HG03135 (cell line): Measurements from ENCODE around the gene ANKIB1.
"Not testable (repeated sequence)": the region's sequence is repeated elsewhere in the genome, so short reads cannot be mapped to it uniquely, and the experiment has no call there.

Source experiments
- ATAC-seq: cut with Tn5 transposase; IDR thresholded peaks from one replicate; pipeline ENCODE4 v1.9.1; 2021; ENCODE audit warnings: mild to moderate bottlenecking, moderate library complexity; ENCODE audit not compliant: unreplicated experiment

Gene ANKIB1

DNA sequence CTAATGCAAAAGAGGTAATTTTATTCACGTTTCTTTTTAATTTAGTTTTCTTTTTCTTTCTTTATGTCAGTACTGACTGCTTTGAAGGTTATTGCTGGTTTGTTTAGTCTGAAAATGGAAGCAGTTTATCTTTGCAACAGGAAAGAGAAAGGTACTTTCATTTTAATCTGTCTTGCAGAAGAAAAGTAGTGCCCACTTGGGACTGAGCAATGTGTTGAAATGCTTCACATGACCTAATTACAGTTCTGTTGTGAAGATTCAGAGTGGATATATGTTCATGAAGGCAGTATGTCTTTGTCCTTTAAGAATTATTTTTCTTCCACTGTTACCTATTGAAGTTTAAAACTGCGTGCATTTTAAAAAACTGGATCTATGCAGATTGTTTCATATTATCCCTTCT is 80.1 kb downstream of the ANKIB1 start:
- ATAC-seq, result no peak

DNA sequence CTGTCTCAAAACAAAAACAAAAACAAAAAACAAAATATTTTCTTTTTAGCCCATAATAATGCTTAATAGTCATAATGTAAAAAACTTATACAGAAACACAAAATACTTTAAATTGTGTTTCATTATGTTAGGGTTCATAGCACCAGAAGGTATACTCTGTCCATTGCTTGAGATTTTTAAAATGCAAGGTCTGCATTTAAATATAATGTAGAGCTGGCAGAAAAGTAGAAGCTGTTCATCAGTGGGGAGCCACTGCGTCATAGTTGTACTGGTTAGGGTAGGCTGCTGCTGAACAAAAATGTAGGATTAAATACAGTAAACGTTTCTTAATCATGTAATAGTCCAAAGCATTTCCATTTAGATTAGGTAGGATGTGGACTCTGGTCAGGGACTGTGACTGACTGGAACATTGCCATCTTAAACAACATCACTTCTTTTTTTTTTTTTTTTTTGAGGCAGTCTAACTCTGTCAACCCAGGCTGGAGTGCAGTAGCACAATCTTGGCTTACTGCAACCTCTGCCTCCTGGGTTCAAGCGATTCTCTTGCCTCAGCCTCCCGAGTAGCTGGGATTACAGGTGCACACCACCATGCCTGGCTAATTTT is 85.2 kb downstream of the ANKIB1 start:
- no peak for ATAC-seq

DNA sequence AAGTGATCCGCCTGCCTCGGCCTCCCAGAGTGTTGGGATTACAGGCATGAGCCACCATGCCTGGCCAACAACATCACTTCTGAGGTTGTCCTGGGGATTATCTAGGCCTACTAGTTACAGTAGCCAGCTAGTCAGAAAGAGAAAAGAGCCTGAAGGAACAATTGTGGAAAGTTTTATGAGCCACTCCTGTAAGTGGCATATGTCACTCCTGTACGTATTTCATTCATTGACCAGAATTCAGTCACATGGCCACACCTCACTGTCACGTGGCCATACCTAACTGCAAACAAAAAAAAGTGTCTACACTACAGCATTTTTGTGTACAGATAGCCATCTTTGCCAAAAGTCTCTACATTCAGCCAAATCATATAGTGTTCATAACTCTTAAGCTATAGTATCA is 85.7 kb downstream of the ANKIB1 start:
- no peak for ATAC-seq

DNA sequence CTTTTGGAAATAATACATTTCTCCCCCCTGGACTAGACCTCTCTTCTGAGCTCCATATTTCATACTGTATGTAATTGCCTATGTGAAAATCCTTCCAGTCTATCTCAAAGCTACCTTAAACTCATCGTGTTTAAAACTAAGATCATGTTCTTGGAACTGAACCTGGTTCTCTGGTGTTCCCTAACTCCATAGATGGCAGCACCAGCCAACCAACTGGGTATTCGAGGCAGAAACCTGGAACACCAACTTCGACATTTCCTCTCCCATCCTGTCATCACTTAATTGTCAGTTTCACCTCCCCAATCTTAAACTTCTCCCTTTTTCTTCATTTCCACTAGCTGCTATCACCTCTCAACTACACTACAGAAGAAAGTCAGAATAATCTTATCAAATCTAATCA is 87.0 kb downstream of the ANKIB1 start:
- no peak for ATAC-seq

DNA sequence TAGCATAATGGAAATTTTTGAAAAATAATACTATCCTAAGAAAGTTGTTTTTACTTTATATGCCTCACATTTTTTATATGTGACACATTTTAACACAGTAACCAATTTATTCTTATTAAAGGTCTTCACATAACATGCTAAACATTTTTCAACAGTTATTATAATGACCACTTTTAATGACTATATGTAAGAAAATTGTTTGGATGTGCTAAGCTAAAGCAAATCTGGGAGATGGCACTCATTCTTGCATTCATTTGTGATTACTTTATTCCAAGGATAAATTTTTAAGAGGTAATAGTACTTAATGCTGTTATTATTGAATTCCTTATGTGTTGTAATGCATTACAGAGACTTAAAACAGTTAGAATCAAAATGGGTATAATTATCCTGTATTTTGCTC is 88.1 kb downstream of the ANKIB1 start:
- ATAC-seq, result no peak

DNA sequence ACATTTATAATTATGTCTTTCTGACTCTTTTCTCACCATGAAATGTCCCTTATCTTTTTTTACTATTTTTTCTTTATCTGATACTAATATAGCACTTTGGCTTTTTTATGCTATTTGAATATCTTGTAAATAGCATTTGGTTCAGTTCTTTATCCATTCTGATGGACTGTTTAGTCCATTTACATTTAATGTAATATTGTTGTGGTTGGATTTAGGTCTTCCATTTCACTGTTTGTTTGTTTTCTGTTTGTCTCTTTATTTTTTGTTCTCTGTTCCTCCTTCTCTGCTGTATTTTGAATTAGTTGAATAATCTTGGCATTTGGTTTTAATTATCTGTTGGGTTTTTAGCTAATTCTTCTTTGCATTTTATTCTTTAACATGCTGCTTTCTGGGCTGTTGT is 89.8 kb downstream of the ANKIB1 start:
- ATAC-seq, result no peak

DNA sequence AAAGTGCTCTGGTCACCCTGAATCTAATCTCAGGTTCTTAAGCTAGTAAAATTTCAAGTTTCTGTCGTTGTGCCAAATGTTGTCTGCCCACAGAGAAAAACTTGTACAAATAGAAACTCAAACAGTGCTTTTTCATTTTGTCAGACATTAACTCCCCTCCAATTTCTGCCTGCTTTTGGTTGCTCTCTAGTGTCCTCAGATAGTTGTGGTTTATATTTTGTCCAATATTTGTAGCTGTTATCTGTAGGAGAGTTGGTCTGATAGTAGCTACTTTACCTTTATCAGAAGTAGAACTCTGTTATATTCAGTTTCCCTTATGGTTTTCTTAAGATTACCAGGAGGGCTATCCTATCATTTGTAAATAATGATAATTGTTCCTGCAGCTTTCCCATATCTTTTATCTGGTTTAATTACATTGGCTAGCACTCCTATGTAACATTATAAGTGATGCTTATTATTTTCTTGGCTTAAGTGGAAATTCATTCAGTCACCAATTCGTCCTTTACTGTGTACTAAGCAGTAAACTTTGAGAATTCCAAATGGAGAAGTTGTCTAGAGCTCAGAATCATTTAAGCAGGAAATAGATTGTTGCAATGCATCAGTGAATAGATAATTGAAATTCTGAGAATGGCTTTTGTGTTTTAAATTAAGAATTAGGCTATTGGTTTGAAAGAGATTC is 91.0 kb downstream of the ANKIB1 start:
- ATAC-seq, result no peak

DNA sequence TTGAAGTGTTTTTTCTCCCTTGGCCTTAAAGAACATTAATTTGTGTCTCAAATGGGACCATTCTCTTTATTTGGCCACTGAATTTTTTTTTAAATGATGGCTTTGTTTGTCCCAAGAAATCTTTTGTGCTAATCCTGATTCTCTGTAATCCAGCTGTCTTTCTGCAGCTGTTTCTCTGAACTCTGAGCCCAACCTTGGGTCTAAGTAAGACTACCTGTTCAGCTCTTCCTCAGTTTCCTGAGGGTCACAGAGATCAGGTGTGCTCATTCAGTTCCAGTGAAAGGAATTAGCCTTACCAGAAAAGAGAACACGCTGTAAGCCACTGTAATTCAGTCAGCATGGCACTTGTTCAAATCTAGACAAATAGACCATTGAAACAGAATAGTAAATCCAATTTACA is 94.2 kb downstream of the ANKIB1 start:
- no peak for ATAC-seq

DNA sequence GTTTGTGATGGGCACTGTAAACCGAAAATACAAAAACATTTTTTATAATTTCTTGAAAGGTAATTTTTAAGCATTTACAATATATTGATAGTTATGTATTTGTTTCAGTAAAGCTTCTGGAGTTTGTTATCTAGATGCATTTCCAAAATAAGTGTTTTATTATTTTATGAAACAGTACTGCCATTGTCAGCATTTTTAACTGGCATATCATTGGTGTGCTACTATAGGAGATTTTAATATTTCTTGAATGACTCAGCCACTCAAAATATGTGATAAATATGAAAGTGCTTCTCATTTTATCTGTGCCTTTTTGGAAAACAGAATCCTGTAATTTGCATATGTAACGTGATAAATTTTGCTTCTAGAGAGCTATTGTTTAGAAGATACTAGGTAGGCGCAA is 97.9 kb downstream of the ANKIB1 start:
- no peak for ATAC-seq

DNA sequence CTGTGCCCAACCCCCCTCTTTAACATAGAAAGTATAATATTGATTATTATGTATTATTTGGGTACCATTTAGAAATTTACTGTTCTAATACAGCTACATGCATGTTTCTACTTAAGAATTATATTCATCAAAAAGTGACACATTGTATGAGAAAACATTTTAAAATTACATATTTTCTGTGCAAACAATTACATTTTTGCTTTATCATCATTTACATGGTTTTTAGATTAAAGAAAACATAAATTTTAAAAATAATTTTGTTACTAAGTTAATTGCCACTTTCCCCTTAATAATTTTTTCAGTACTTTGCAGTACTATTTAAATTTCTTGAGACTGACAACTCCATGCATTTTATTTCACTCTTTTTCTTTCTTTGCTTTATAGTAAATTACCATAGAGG is 106.2 kb downstream of the ANKIB1 start:
- ATAC-seq, result no peak

DNA sequence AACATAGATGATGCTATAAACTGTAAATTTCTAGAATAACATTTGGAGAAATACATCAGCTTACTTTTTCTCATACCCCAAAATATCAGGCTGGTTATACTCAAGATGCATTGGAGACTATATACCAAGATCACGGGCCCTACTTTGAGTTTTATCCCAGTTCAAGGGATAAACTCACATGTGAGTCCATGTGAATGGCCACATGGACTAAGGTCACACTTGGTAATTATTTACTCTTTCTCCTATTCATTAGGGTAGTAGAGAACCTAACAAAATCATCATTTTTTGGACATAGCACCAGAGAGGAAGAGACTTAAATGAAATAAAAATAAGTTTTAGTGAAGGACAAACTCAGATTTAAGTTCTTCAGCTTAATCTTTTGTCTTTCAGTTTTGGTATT is 108.4 kb downstream of the ANKIB1 start:
- no peak for ATAC-seq

DNA sequence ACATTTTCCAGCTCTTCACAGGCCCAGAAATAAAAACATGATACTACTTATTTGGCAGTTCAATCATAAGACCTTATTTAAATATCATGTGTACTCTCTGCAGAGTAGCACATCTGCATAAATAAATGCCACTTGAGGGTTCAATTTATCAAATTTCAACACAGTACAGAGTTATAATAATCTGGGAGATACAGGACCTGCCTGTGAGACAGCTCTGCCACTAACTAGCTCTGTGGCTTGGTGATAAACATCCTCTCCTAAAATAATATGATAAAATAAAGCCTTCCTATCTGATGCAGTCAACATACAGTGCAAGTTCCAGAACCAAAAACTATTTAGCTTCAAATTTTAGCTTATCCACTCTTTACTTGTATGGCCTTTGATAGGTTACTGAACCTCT is 110.6 kb downstream of the ANKIB1 start:
- ATAC-seq, result no peak

DNA sequence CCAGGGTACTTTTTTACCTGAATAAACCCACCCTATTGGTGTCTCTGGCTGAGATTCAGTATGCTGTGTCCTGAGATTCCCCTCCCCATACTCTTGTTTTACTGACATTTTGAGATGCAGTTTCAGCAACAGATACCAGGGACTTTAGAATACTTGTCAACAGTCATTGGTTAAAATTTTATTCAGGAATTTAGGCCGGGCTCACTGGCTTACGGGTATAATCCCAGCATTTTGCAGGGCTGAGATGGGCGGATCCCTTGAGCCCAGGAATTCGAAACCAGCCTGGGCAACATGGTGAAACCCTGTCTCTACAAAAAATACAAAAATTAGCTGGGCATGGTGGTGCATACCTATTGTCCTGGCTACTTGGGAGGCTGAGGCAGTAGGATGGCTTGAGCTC is 111.5 kb downstream of the ANKIB1 start:
- ATAC-seq, result no peak

DNA sequence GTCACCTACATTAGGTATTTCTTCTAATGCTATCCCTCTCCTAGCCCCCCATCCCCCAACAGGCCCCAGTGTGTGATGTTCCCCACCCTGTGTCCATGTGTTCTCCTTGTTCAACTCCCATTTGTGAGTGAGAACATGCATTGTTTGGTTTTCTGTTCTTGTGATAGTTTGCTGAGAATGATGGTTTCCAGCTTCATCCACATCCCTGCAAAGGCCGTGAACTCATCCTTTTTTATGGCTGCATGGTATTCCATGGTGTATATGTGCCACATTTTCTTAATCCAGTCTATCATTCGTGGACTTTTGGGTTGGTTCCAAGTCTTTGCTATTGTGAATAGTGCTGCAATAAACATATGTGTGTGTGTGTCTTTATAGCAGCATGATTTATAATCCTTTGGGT is 113.4 kb downstream of the ANKIB1 start:
- not testable (repeated sequence) for ATAC-seq

DNA sequence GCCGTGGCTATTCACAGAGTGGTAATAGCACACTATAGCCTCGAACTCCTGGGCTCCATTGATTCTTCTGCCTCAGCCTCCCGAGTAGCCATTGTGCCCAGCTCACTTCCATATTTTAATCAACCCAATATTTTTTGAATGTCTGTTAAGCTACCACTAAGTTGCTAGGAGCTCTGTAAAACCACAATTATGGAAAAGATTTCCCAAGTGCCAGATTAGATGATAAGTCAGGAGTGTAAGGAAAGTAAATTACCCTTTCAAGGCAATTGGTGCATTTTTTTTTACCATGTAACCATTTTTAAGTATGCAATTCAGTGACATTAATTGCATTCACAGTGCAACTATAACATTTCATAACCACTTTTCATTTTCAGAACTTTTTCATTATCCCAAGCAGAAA is 114.0 kb downstream of the ANKIB1 start:
- no peak for ATAC-seq

DNA sequence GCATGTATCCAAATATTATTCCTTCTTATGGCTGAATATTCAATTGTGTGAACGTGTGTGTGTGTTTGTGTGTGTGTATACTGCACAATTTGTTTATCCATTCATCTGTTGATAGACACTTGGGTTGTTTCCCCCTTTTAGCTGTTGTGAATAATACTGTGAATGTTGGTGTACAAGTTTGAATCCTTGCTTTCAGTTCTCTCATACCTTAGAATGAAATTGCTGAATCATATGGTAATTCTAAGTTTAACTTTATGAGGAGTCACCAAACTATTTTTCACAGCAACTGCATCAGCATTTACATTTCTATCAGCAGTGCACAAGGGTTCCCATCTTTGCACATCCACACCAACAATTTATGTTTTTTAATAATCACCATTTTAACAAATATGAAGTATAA is 114.6 kb downstream of the ANKIB1 start:
- no peak for ATAC-seq

DNA sequence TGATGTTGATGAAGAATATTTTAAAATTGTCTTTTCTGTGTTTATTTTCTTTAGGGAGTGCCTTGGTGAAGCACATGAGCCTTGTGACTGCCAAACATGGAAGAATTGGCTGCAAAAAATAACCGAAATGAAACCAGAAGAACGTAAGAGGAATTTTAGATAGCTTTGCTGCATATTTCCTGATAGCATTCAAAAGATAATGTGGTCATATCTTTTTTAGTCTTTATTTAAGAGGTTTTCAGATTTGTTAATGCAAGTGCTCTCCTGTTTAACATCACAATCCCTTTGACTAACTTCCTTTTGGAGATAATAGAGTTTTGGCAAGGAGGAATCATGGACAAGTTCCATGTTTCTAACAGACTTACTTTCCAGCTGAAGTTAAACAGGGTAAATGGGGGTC is 116.4 kb downstream of the ANKIB1 start:
- ATAC-seq, result no peak

DNA sequence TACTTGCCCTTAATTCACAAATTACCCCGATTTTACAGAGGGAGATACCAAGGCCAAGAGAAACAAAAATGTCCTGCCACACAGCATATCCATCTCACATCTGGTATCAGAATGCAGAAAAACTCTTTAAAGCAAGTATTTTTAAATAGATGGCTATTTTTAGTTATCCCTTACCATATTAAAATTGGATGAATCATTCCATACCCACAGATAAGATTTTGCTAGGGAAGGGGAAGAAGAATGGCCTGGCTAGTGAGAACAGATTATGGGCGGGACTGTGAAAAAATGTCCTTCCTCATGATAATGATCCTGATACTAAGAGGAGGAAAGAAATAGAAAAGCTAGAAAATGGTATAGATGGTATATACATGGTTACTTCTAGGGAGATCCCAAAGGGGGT is 121.0 kb downstream of the ANKIB1 start:
- no peak for ATAC-seq

DNA sequence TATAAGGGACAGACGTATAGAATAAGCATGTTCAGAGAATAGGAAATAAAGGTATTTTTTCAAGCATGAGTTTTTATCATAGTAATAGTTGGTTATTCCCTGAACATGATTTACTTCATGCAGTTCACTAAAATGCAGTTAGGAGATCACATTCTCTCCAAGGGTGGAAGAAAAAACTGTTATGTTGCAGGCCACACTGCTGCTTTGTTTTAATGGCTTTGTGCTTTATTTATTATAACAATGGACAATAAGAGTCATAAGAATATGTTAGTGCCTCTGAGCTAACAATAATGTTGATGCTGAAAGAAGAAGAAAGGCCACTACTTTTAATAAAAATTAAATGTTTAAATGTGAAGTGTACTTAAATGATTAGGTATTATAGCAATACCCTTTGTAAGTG is 123.0 kb downstream of the ANKIB1 start:
- no peak for ATAC-seq

DNA sequence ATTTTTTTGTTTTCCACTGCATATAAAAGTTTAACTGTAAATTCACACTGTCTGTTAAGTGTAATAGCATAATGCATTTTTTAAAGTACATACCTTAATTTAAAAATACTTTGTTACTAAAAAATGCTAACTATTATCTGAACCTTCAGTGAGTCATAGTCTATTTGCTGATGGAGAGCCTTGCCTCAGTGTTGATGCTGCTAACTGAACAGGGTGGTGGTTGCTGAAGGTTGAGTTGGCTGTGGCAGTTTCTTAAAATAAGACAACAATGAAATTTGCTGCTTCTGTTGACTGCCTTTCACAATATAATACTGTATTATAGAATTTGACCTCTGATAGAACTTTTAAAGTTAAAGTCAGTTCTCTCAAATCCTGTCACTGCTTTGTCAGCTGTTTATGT is 129.2 kb downstream of the ANKIB1 start:
- ATAC-seq, result no peak

DNA sequence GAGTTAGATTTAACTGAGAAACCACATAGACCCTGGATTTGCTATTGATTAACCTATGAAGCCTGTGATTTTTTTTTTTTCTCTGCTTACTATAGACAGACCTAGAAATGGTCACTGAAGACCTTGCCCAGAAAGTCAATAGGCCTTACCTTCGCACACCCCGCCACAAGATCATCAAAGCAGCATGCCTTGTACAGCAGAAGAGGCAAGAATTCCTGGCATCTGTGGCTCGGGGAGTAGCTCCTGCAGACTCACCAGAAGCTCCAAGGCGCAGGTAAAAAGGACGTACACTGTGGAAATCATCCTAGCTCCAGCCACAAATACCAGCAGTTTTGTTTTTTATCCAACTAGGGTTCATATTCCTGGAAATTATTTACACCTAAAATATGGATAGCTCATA is 145.3 kb downstream of the ANKIB1 start:
- no peak for ATAC-seq

DNA sequence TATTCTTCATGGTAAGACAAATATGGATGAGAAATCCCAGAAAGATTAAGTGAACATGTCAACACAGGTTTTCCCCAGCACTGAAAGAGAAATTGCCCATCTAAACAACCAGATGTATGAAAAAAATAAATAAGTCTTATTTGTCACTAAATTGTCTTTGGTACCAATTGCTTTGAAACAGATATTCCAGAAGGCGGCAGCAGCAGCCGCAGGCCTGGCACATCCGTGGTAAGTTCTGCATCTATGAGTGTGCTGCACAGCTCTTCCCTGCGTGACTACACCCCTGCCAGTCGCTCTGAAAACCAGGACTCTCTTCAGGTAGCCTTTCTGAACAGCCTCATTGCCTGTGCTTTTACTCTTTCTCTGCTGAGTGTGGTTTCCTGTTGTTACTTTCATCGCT is 151.8 kb downstream of the ANKIB1 start:
- ATAC-seq, result no peak

DNA sequence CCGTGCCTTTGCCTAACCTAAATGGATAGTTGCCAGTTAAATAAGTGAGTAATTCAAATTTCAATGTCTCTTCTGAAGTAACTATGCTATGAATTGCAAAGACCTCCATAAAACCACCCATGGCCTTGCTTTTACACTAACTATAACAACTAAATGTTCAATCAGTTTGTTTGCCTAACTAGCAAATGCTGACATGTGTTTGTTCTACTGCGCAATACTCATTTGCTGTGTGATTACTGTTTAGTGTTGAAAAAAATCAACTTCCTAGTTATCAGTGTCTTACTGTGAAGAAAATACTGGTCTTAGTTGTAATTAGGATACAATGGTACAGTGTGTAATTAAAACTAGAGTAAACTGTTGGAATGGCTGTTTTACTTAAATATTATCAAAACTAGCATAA is 154.2 kb downstream of the ANKIB1 start:
- no peak for ATAC-seq
